GM23338 (cell line): ENCODE data around the gene TSPAN1. TPM values are rescaled to one million over a fixed set of nuclear protein-coding genes. Genes with fewer than 3 reads are reported as not detected.

ENCODE experiments used
- ATAC-seq: fragments of 200-7000 bp; cut with Tn5 transposase; 3 replicates; pipeline ENCODE4 v1.9.1; 2020
- DNase-seq: peaks from one replicate; pipeline ENCODE4 v3.0.0-alpha.2; 2015; ENCODE audit warnings: low spot score
- H2AFZ ChIP-seq: fragments of 200-600 bp; sonication (generic); 2 replicates; pipeline ENCODE4 v1.8.0; 2016; ENCODE audit warnings: antibody characterized with exemption, mild to moderate bottlenecking, moderate library complexity
- H3F3A ChIP-seq: fragments of 200-600 bp; sonication (generic); replicated peaks from 2 replicates; pipeline ENCODE4 v1.8.0; 2017; ENCODE audit warnings: antibody characterized with exemption, mixed run types, low read depth
- H3K27ac ChIP-seq: fragments of 200-600 bp; sonication (generic); 2 replicates; pipeline ENCODE4 v1.6.1; 2016; ENCODE audit warnings: low read depth
- H3K27me3 ChIP-seq: fragments of 200-600 bp; sonication (generic); 2 replicates; pipeline ENCODE4 v1.8.0; 2016; ENCODE audit warnings: mild to moderate bottlenecking, mixed run types, moderate library complexity; ENCODE audit not compliant: insufficient read depth
- H3K36me3 ChIP-seq: fragments of 200-600 bp; sonication (generic); 2 replicates; pipeline ENCODE4 v1.8.0; 2016; ENCODE audit warnings: mild to moderate bottlenecking; ENCODE audit not compliant: insufficient read depth
- H3K4me1 ChIP-seq: fragments of 200-600 bp; sonication (generic); 2 replicates; pipeline ENCODE4 v1.8.0; 2016; ENCODE audit warnings: mild to moderate bottlenecking, moderate library complexity; ENCODE audit not compliant: insufficient read depth
- H3K4me2 ChIP-seq: fragments of 200-600 bp; sonication (generic); 2 replicates; pipeline ENCODE4 v1.7.1; 2017; ENCODE audit warnings: mixed run types
- H3K4me3 ChIP-seq: fragments of 200-600 bp; sonication (generic); 2 replicates; pipeline ENCODE4 v1.6.1; 2016; ENCODE audit warnings: mixed run types
- H3K79me2 ChIP-seq: fragments of 200-600 bp; sonication (generic); replicated peaks from 2 replicates; pipeline ENCODE4 v1.8.0; 2017; ENCODE audit warnings: mild to moderate bottlenecking; ENCODE audit not compliant: insufficient read depth
- H3K9me2 ChIP-seq: fragments of 200-600 bp; sonication (generic); 2 replicates; pipeline ENCODE4 v1.8.0; 2017; ENCODE audit not compliant: insufficient read depth
- H4K20me1 ChIP-seq: fragments of 200-600 bp; sonication (generic); replicated peaks from 2 replicates; pipeline ENCODE4 v1.8.0; 2017; ENCODE audit warnings: mild to moderate bottlenecking; ENCODE audit not compliant: insufficient read depth
- H3K27ac Mint-ChIP-seq: 2 replicates; pipeline ENCODE4 v1.8.0; 2020; ENCODE audit warnings: inconsistent platforms, mild to moderate bottlenecking, moderate library complexity, mixed read lengths
- H3K27me3 Mint-ChIP-seq: 3 replicates; pipeline ENCODE4 v1.8.0; 2022; ENCODE audit warnings: low read depth, mild to moderate bottlenecking, moderate library complexity, mixed read lengths, inconsistent platforms; ENCODE audit not compliant: insufficient read depth, poor library complexity
- H3K36me3 Mint-ChIP-seq: 3 replicates; pipeline ENCODE4 v1.8.0; 2021; ENCODE audit warnings: low read depth, mild to moderate bottlenecking, inconsistent platforms, moderate library complexity, mixed read lengths
- H3K4me1 Mint-ChIP-seq: 3 replicates; pipeline ENCODE4 v1.8.0; 2020; ENCODE audit warnings: mild to moderate bottlenecking, inconsistent platforms, mixed read lengths
- H3K4me3 Mint-ChIP-seq: 3 replicates; pipeline ENCODE4 v1.8.0; 2021; ENCODE audit warnings: moderate library complexity, mild to moderate bottlenecking, inconsistent platforms, mixed read lengths
- H3K9me3 Mint-ChIP-seq: 3 replicates; pipeline ENCODE4 v1.8.0; 2020; ENCODE audit warnings: moderate library complexity, mild to moderate bottlenecking, inconsistent platforms, mixed read lengths
- CREB1 ChIP-seq: fragments of 250-450 bp; sonication (Bioruptor Pico); IDR thresholded peaks from 2 replicates; pipeline ENCODE4 v1.5.0; 2020; ENCODE audit warnings: low read depth, mild to moderate bottlenecking, moderate library complexity
- EZH2phosphoT487 ChIP-seq: fragments of 200-600 bp; sonication (generic); IDR thresholded peaks from one replicate; pipeline ENCODE4 v1.8.1; 2018; ENCODE audit warnings: antibody characterized with exemption; ENCODE audit not compliant: unreplicated experiment
- POLR2AphosphoS5 ChIP-seq: IDR thresholded peaks from 2 replicates; pipeline ENCODE4 v1.6.1; 2016; ENCODE audit warnings: antibody characterized with exemption, low read depth
- ZNF114 ChIP-seq: fragments of 250-450 bp; sonication (Bioruptor Pico); IDR thresholded peaks from 2 replicates; pipeline ENCODE4 v1.5.0; 2020; ENCODE audit warnings: mild to moderate bottlenecking, moderate library complexity
- ZNF462 ChIP-seq: fragments of 250-450 bp; sonication (Bioruptor Pico); IDR thresholded peaks from 2 replicates; pipeline ENCODE4 v1.5.0; 2020; ENCODE audit warnings: mild to moderate bottlenecking, moderate library complexity
- polyA plus RNA-seq: library from polyadenylated mRNA; unstranded; fragments of >200 nt; fragmentation: Nextera tagmentation; extraction: Ambion mirVana; gene quantifications from 2 replicates; pipeline ENCODE4 v1.2.1, GENCODE V29; 2016
- total RNA-seq: library from RNA; depleted of rRNA; stranded (reverse); fragments of >200 nt; shearing (Covaris generic); gene quantifications from 2 replicates; pipeline ENCODE4 v1.2.3, GENCODE V29; 2014
- TF ChIP-seq, protein P1 (sequence below), 2 experiments: fragments of 200-600 bp in 1 of 2; sonication (generic) in 1 of 2; conservative IDR thresholded peaks; 2 replicates each; pipeline versions ENCODE4 v1.5.1 to v1.6.1; 2016 to 2017; ENCODE audit warnings: antibody characterized with exemption in 2 of 2, low read depth in 2 of 2, mild to moderate bottlenecking in 2 of 2, moderate library complexity in 1 of 2
- TF ChIP-seq, protein P2 (sequence below): IDR thresholded peaks from 2 replicates; pipeline ENCODE4 v1.6.1; 2016; ENCODE audit warnings: antibody characterized with exemption

Gene TSPAN1
- total and polyA plus RNA-seq, 2 experiments from 2014 or later: not detected

DNA sequence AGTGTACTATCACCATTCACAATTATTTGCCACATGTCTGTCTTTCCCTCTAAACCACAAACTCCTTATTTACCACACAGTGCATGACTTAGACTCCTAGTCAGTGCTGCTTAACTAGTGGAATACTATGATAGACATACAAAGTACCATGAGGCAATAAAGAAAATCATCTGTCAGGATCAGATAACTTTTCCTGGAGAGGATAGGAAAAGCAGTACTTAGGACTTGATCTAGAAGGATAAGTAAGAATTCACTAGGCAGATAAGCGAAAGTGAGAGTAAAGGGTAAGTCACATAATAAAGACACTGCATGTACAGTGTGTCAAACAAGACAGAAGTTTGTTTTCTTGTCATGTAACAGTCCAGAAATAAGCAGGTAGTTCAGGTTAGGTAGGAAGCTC lies 21.2 kb upstream of the TSPAN1 start (continued):
- TF ChIP-seq ZNF462 (CRISPR knock-in tag): no peak

- Histone ChIP-seq H3K27ac (no peak overlapping the region), H3K36me3 (no peaks in the 10 kb centered on the region), H2AFZ (0 out of 2 replicates have a peak overlapping the region, but pooled peaks have one; percentile 66), H3K79me2 (no peaks in the 10 kb centered on the region), H3K4me1 (no peaks in the 10 kb centered on the region), H3K4me2 (no peak overlapping the region), H3K9me2 (no peaks in the 10 kb centered on the region), H3F3A (no peaks in the 10 kb centered on the region), H4K20me1 (no peaks in the 10 kb centered on the region), H3K27me3 (no peaks in the 10 kb centered on the region), H3K4me3 (no peak overlapping the region)
- H3K36me3 Mint-ChIP-seq: no peaks in the 10 kb centered on the region
- ATAC-seq (no peak), DNase-seq (no peak)
- no peaks in the 10 kb centered on the region for H3K9me3 Mint-ChIP-seq
- H3K27me3 Mint-ChIP-seq: peaks cover 2% of the 10 kb centered on the region
- H3K4me1 Mint-ChIP-seq: no peaks in the 10 kb centered on the region; the same call in 2 of the 3 replicates
- no peak overlapping the region for H3K27ac Mint-ChIP-seq
- H3K4me3 Mint-ChIP-seq: no peak overlapping the region
- TF ChIP-seq, protein P1, sequence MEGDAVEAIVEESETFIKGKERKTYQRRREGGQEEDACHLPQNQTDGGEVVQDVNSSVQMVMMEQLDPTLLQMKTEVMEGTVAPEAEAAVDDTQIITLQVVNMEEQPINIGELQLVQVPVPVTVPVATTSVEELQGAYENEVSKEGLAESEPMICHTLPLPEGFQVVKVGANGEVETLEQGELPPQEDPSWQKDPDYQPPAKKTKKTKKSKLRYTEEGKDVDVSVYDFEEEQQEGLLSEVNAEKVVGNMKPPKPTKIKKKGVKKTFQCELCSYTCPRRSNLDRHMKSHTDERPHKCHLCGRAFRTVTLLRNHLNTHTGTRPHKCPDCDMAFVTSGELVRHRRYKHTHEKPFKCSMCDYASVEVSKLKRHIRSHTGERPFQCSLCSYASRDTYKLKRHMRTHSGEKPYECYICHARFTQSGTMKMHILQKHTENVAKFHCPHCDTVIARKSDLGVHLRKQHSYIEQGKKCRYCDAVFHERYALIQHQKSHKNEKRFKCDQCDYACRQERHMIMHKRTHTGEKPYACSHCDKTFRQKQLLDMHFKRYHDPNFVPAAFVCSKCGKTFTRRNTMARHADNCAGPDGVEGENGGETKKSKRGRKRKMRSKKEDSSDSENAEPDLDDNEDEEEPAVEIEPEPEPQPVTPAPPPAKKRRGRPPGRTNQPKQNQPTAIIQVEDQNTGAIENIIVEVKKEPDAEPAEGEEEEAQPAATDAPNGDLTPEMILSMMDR (conservative IDR thresholded peaks at IDR 0.05; ENCODE audit: low read depth in 2 of 2): no peak
- TF ChIP-seq ZNF462 (CRISPR knock-in tag) (no peak), POLR2AphosphoS5 (no peak), ZNF114 (CRISPR knock-in tag) (no peak), CREB1 (CRISPR knock-in tag) (no peak), EZH2phosphoT487 (no peak)
- TF ChIP-seq, protein P2, sequence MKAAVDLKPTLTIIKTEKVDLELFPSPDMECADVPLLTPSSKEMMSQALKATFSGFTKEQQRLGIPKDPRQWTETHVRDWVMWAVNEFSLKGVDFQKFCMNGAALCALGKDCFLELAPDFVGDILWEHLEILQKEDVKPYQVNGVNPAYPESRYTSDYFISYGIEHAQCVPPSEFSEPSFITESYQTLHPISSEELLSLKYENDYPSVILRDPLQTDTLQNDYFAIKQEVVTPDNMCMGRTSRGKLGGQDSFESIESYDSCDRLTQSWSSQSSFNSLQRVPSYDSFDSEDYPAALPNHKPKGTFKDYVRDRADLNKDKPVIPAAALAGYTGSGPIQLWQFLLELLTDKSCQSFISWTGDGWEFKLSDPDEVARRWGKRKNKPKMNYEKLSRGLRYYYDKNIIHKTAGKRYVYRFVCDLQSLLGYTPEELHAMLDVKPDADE: no peak
Observed at GRCh38 chr1:46157916-46158311, 17.0 kb upstream of the TSPAN1 start.
